ENCODE data around the gene IL36G.

The IL36G gene

DNA sequence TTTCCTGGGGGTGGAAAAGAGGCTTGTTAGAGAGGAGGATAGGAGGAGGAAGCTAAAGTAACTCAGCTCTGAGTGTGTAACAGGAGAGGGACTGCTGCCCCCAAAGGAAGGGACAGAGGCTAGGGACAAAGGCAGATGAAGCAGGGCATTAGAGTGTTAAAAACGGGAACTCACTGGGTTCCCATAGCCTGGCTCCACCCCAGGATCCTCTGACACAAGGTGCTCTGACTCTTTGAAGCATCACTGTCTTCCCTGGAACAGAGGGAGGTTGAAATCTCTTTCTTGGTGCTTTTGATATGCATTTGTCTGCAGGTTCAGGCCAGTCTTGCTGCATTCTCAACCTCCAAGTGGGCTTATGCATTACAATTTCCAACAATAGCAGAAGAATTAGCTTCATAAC, 50.3 kb downstream of the IL36G start:
- no peak overlapping the region for H3K4me3 ChIP-seq (ENCODE audit: low read depth, low read length)
- TF ChIP-seq, protein P1, sequence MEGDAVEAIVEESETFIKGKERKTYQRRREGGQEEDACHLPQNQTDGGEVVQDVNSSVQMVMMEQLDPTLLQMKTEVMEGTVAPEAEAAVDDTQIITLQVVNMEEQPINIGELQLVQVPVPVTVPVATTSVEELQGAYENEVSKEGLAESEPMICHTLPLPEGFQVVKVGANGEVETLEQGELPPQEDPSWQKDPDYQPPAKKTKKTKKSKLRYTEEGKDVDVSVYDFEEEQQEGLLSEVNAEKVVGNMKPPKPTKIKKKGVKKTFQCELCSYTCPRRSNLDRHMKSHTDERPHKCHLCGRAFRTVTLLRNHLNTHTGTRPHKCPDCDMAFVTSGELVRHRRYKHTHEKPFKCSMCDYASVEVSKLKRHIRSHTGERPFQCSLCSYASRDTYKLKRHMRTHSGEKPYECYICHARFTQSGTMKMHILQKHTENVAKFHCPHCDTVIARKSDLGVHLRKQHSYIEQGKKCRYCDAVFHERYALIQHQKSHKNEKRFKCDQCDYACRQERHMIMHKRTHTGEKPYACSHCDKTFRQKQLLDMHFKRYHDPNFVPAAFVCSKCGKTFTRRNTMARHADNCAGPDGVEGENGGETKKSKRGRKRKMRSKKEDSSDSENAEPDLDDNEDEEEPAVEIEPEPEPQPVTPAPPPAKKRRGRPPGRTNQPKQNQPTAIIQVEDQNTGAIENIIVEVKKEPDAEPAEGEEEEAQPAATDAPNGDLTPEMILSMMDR (IDR thresholded peaks at IDR 0.05; ENCODE audit: low read depth, low read length), result no peak

DNA sequence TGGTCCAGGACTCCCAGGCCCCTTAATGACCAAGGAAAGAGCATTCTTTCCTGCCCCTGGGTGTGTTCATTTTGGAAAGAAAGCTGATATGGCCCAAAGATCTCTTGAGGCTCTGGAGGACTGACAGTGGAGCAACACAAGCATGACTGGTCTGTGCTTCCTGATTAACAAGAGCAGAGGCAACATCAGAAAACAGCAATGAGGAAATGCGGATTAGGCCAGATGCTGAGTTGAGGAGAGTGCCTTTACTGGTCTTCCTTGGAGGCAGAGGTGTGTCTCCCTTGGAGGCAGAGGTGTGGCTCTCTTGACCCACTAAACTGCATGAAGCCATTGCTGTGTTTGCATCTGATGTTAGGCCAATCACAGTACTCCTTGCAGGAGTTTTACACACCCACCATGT, 54.9 kb downstream of the IL36G start:
- TF ChIP-seq, protein P1 (IDR thresholded peaks at IDR 0.05; ENCODE audit: low read depth, low read length), result no peak
- no peak overlapping the region for H3K4me3 ChIP-seq (ENCODE audit: low read depth, low read length)

DNA sequence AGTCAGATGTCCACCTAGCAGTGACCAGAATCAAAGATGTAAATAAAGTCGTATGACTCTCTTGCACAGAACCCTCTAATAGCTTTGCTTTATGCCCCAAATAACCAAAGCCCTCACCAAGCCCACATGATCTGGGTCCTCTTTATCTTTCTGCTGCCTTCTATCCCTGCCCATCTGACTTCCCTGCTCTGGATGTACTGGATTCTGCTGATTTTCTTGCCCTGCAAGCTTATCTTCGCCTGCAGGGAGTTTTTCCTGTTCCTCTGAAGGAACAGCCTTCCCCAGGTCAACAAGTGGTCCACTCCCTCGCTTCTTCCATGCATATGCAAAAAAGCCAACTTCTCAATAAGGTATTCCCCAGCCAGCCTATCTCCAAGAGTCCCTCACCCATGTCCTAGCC, 56.2 kb downstream of the IL36G start:
- H3K4me3 ChIP-seq (ENCODE audit: low read depth, low read length), result no peak overlapping the region
- TF ChIP-seq, protein P1 (IDR thresholded peaks at IDR 0.05; ENCODE audit: low read depth, low read length), result no peak
